Measurements from ENCODE around the gene BHLHE23.

DNA sequence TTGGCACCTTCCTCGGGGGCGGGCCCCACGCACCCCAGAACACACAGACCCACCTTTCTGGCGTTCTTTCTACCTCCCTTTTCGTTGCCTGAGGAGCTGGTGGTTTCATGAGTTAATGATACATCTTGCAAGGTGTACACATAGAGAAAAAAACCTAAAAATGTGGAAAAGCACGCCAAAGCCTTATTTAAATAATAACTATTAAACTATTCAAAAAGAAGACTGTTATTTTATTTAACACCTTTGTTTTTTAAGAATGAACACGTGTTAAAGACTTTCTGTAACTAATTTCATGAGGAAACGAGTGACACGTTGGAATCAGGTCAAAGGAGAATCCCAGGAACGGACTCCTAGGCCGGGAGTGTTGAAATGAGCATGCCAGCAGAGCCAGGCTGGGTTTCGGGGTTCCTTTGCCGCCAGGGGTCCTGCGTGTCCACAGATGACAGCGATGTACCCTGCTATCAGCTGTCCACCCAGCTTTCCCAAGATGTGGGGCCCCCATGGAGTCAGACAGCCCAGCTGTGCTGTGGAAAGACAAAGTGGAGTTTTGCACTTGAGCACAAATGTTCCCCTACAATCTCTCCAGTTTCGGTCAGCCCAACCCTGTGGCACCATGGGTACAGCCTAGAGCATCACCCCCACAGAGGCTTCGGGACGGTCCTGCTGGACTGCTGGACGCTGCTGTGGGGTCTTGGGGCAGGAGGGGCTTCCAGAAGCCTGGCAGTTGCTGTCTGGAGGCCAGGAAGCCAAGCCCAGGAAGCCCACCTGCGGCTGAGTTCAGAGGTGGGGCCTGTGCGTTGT is 38.2 kb downstream of the BHLHE23 start:
- TF ChIP-seq, protein P1, sequence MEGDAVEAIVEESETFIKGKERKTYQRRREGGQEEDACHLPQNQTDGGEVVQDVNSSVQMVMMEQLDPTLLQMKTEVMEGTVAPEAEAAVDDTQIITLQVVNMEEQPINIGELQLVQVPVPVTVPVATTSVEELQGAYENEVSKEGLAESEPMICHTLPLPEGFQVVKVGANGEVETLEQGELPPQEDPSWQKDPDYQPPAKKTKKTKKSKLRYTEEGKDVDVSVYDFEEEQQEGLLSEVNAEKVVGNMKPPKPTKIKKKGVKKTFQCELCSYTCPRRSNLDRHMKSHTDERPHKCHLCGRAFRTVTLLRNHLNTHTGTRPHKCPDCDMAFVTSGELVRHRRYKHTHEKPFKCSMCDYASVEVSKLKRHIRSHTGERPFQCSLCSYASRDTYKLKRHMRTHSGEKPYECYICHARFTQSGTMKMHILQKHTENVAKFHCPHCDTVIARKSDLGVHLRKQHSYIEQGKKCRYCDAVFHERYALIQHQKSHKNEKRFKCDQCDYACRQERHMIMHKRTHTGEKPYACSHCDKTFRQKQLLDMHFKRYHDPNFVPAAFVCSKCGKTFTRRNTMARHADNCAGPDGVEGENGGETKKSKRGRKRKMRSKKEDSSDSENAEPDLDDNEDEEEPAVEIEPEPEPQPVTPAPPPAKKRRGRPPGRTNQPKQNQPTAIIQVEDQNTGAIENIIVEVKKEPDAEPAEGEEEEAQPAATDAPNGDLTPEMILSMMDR (IDR thresholded peaks at IDR 0.05 in 4 of 5, conservative IDR thresholded peaks at IDR 0.05 in 1 of 5) = no peak
- no peak for TF ChIP-seq POLR2A (IDR thresholded peaks at IDR 0.05)

Measured in gastrocnemius medialis (tissue), 4 donors.